HCT116 (cell line): Measurements from ENCODE around the gene TMEM198. TPM values are rescaled to one million over a fixed set of nuclear protein-coding genes. Genes with fewer than 3 reads are reported as not detected.

ENCODE experiments used
- ATAC-seq: fragments of 200-7000 bp; cut with Tn5 transposase; 2 replicates; pipeline ENCODE4 v1.9.1; 2020; ENCODE audit warnings: mild to moderate bottlenecking, moderate library complexity
- BruUV-seq: library from RNA; stranded (reverse); fragments of 400-500 nt; replicated peaks from 2 replicates; lab custom pipeline; 2021; lab: Mats Ljungman, UMichigan
- CTCF ChIA-PET: fragments of 300-600 bp; sonication (Branson Sonifier 250); formaldehyde crosslinking; loops from one replicate; lab custom pipeline; 2021; ENCODE audit warnings: antibody characterized with exemption; lab: Charles Lee
- POLR2A ChIA-PET: fragments of 300-600, 350-600 bp; sonication (Branson Sonifier 250); formaldehyde crosslinking; loops from one replicate; lab custom pipeline; 2021; ENCODE audit warnings: antibody characterized with exemption; lab: Charles Lee
- RAD21 ChIA-PET, 2 experiments: fragments of 300-600 bp; sonication (Branson Sonifier 250); formaldehyde crosslinking; loops; one replicate each; lab custom pipeline; 2023; ENCODE audit warnings: low total read pairs in 2 of 2; ENCODE audit not compliant: uncharacterized antibody in 2 of 2, unreplicated experiment in 2 of 2, low non-redundant PET in 1 of 2; lab: Charles Lee
- DNase-seq: peaks from one replicate; pipeline ENCODE4 v3.0.0-alpha.2; 2010; ENCODE audit warnings: low read depth, low spot score
- H2AFZ ChIP-seq: fragments of 200-600 bp; shearing (Covaris generic), sonication (generic); 2 replicates; pipeline ENCODE4 v1.6.1; 2017; ENCODE audit warnings: low read depth, mixed run types, mixed read lengths, antibody characterized with exemption, low read length; ENCODE audit not compliant: poor library complexity, severe bottlenecking
- H3K27ac ChIP-seq: 2 replicates; pipeline ENCODE4 v1.5.1; 2012; ENCODE audit warnings: low read depth, low read length
- H3K27me3 ChIP-seq: fragments of 200-600 bp; sonication (generic); 2 replicates; pipeline ENCODE4 v1.6.1; 2016; ENCODE audit warnings: mixed run types, low read length, mixed read lengths; ENCODE audit not compliant: insufficient read depth
- H3K36me3 ChIP-seq, 2 experiments: fragments of 200-500 bp in 1 of 2; fragments of 200-600 bp in 1 of 2; sonication (Bioruptor generic) in 1 of 2; sonication (generic) in 1 of 2; 2 replicates each; pipeline versions ENCODE4 v1.5.1 to v1.6.1; 2014 to 2016; ENCODE audit warnings: low read length in 2 of 2, inconsistent platforms in 1 of 2, mixed read lengths in 1 of 2, mixed run types in 1 of 2; ENCODE audit not compliant: insufficient read depth in 2 of 2, control insufficient read depth in 1 of 2
- H3K4me1 ChIP-seq, 2 experiments: fragments of 200-600 bp in 1 of 2; sonication (generic) in 1 of 2; 2 replicates each; pipeline versions ENCODE4 v1.5.1 to v1.6.1; 2012 to 2017; ENCODE audit warnings: low read length in 2 of 2, inconsistent platforms in 1 of 2, mild to moderate bottlenecking in 1 of 2, mixed read lengths in 1 of 2, mixed run types in 1 of 2, moderate library complexity in 1 of 2; ENCODE audit not compliant: insufficient read depth in 2 of 2, control insufficient read depth in 1 of 2
- H3K4me2 ChIP-seq: fragments of 200-600 bp; sonication (generic); 2 replicates; pipeline ENCODE4 v1.6.1; 2017; ENCODE audit warnings: mixed run types, low read length, mixed read lengths
- H3K4me3 ChIP-seq, 2 experiments: fragments of 200-600 bp in 1 of 2; sonication (generic) in 1 of 2; replicated peaks in 1 of 2; 2 replicates each; pipeline ENCODE4 v1.5.1; 2011 to 2016; ENCODE audit warnings: low read length in 2 of 2, control low read depth in 1 of 2, low read depth in 1 of 2, mild to moderate bottlenecking in 1 of 2, mixed read lengths in 1 of 2, mixed run types in 1 of 2
- H3K79me2 ChIP-seq: fragments of 200-600 bp; sonication (generic); 2 replicates; pipeline ENCODE4 v1.6.1; 2017; ENCODE audit warnings: mild to moderate bottlenecking, mixed run types, low read length, moderate library complexity, mixed read lengths; ENCODE audit not compliant: insufficient read depth
- H3K9ac ChIP-seq: fragments of 200-600 bp; sonication (generic); 2 replicates; pipeline ENCODE4 v1.6.1; 2016; ENCODE audit warnings: low read length, mixed read lengths
- H3K9me2 ChIP-seq: fragments of 200-600 bp; sonication (generic), shearing (Covaris generic); 2 replicates; pipeline ENCODE4 v1.6.1; 2017; ENCODE audit warnings: mixed run types, mild to moderate bottlenecking, moderate library complexity; ENCODE audit not compliant: insufficient read depth
- H3K9me3 ChIP-seq, 2 experiments: fragments of 200-500 bp in 1 of 2; fragments of 200-600 bp in 1 of 2; sonication (Bioruptor generic) in 1 of 2; sonication (generic) in 1 of 2; 2 replicates each; pipeline ENCODE4 v1.6.1; 2014 to 2017; ENCODE audit warnings: low read length in 2 of 2, mixed read lengths in 2 of 2, inconsistent platforms in 1 of 2, low read depth in 1 of 2, mild to moderate bottlenecking in 1 of 2, mixed run types in 1 of 2, moderate library complexity in 1 of 2; ENCODE audit not compliant: control insufficient read depth in 1 of 2, insufficient read depth in 1 of 2
- H4K20me1 ChIP-seq: fragments of 200-600 bp; sonication (generic), shearing (Covaris generic); 2 replicates; pipeline ENCODE4 v1.6.1; 2017; ENCODE audit warnings: mixed run types, mild to moderate bottlenecking, moderate library complexity; ENCODE audit not compliant: insufficient read depth
- ATF3 ChIP-seq: IDR thresholded peaks from 2 replicates; pipeline ENCODE4 v1.6.1; 2012
- CBX3 ChIP-seq: IDR thresholded peaks from 2 replicates; pipeline ENCODE4 v1.6.1; 2012; ENCODE audit warnings: low read depth
- ELF1 ChIP-seq: IDR thresholded peaks from 2 replicates; pipeline ENCODE4 v1.6.1; 2012; ENCODE audit warnings: low read depth, borderline replicate concordance
- FOSL1 ChIP-seq: IDR thresholded peaks from 2 replicates; pipeline ENCODE4 v1.6.1; 2012; ENCODE audit warnings: low read depth
- JUND ChIP-seq: IDR thresholded peaks from 2 replicates; pipeline ENCODE4 v1.6.1; 2012
- MAX ChIP-seq: IDR thresholded peaks from 2 replicates; pipeline ENCODE4 v1.6.1; 2012
- POLR2A ChIP-seq: IDR thresholded peaks from 2 replicates; pipeline ENCODE4 v1.7.0; 2011; ENCODE audit warnings: borderline replicate concordance; ENCODE audit not compliant: insufficient read depth, insufficient read length; ENCODE audit errors: extremely low read depth
- POLR2AphosphoS5 ChIP-seq: IDR thresholded peaks from 2 replicates; pipeline ENCODE4 v1.6.1; 2011; ENCODE audit warnings: mild to moderate bottlenecking, low read depth, low read length, moderate library complexity
- RAD21 ChIP-seq: IDR thresholded peaks from 2 replicates; pipeline ENCODE4 v1.6.1; 2012; ENCODE audit warnings: low read depth, mild to moderate bottlenecking
- REST ChIP-seq: IDR thresholded peaks from 2 replicates; pipeline ENCODE4 v1.6.1; 2012; ENCODE audit warnings: low read depth
- SP1 ChIP-seq: IDR thresholded peaks from 2 replicates; pipeline ENCODE4 v1.6.1; 2012; ENCODE audit warnings: low read depth
- YY1 ChIP-seq: IDR thresholded peaks from 2 replicates; pipeline ENCODE4 v1.6.1; 2011; ENCODE audit warnings: low read length, low read depth, moderate library complexity, mild to moderate bottlenecking; ENCODE audit not compliant: insufficient replicate concordance; ENCODE audit errors: extremely low read depth
- ZBTB33 ChIP-seq: IDR thresholded peaks from 2 replicates; pipeline ENCODE4 v1.6.1; 2011; ENCODE audit warnings: mild to moderate bottlenecking, low read length, moderate library complexity; ENCODE audit not compliant: insufficient replicate concordance; ENCODE audit errors: extremely low read depth
- ZFX ChIP-seq: fragments of 450-650 bp; IDR thresholded peaks from 2 replicates; pipeline ENCODE4 v1.6.1; 2017
- ZNF274 ChIP-seq: fragments of 200-500 bp; sonication (Bioruptor generic); IDR thresholded peaks from 2 replicates; pipeline ENCODE4 v1.6.1; 2014; ENCODE audit warnings: mild to moderate bottlenecking, low read depth, low read length, inconsistent platforms
- intact Hi-C: fragments of 100-400 bp; cut with micrococcal nuclease; formaldehyde crosslinking; loops from 2 replicates; pipeline ENCODE4 v1.10.0; 2022
- total RNA-seq: library from RNA; stranded (reverse); gene quantifications from one replicate; pipeline ENCODE4 v1.2.1, GENCODE V29; 2021; ENCODE audit not compliant: unreplicated experiment

Gene TMEM198
- total RNA-seq, 1 experiment from 2014 or later = 2.1 TPM

- TF ChIP-seq CBX3 = no peak
- TF ChIP-seq ZFX = no peak
- TF ChIP-seq JUND = no peak
- no peak for TF ChIP-seq ATF3
- no peak for TF ChIP-seq ZBTB33
- no peak for TF ChIP-seq MAX
- no peak for TF ChIP-seq ZNF274
- TF ChIP-seq FOSL1 = no peak
- no peak for TF ChIP-seq YY1
- no peak for TF ChIP-seq POLR2A
- no peak for TF ChIP-seq RAD21
- no peak for TF ChIP-seq SP1
- no peak for TF ChIP-seq REST
- TF ChIP-seq POLR2AphosphoS5 = no peak
- TF ChIP-seq ELF1 = no peak
- TF ChIP-seq, all 23 proteins: peak for 0
- no peak overlapping the region for H3K27ac ChIP-seq
- H3K79me2 ChIP-seq = no peaks in the 10 kb centered on the region
- CTCF ChIA-PET = no interaction called here
- no peaks in the 10 kb centered on the region for H4K20me1 ChIP-seq
- H3K9me3 ChIP-seq = no peaks in the 10 kb centered on the region
- H3K9ac ChIP-seq = no peak overlapping the region
- H3K27me3 ChIP-seq = no peaks in the 10 kb centered on the region
- H3K9me2 ChIP-seq = no peaks in the 10 kb centered on the region
- no peak overlapping the region for H3K4me3 ChIP-seq
- no peak overlapping the region for H3K4me2 ChIP-seq
- H2AFZ ChIP-seq = no peak overlapping the region
- intact Hi-C loops = no loop called here
- BruUV-seq = no TSS peak
- ATAC-seq = no peak
- no peak for DNase-seq
- POLR2A ChIA-PET = no interaction called here
- RAD21 ChIA-PET = no interaction called here
- H3K36me3 ChIP-seq = no peaks in the 10 kb centered on the region
- no peaks in the 10 kb centered on the region for H3K4me1 ChIP-seq
Measured at GRCh38 chr2:219569041-219569440, 25.2 kb downstream of the TMEM198 start.
